Left lobe of liver (tissue), 1 donor: ENCODE data around the gene ASB10. TPM values are rescaled to one million over a fixed set of nuclear protein-coding genes. Genes with fewer than 3 reads are reported as not detected.

Source experiments
- total RNA-seq: library from RNA; stranded (reverse); gene quantifications from one replicate; pipeline ENCODE4 v1.2.1, GENCODE V29; 2021
- donor health status: DM: no; HTN: yes; CAD: no.

The ASB10 gene
- total RNA-seq, 1 donor from 2014 or later, result not detected

Other genes starting within 250 kb of the ASB10 start
- 0.28 TPM for gene KCNH2, start 208.9 kb downstream of the ASB10 start, total RNA-seq
- gene NOS3, start 196.2 kb downstream of the ASB10 start, total RNA-seq, result 8.7 TPM
- not detected for gene ATG9B, start 162.8 kb downstream of the ASB10 start, total RNA-seq
- 29.1 TPM for gene ABCB8, start 158.8 kb downstream of the ASB10 start, total RNA-seq
- 2.2 TPM for gene ASIC3, start 138.7 kb downstream of the ASB10 start, total RNA-seq
- 9.6 TPM for gene CDK5, start 129.4 kb downstream of the ASB10 start, total RNA-seq
- 83.1 TPM for gene SLC4A2, start 127.7 kb downstream of the ASB10 start, total RNA-seq
- gene FASTK, start 106.4 kb downstream of the ASB10 start, total RNA-seq, result 61.3 TPM
- 60.4 TPM for gene TMUB1, start 103.8 kb downstream of the ASB10 start, total RNA-seq
- gene AGAP3, start 100.8 kb downstream of the ASB10 start, total RNA-seq, result 54.7 TPM
- gene GBX1, start 19.6 kb downstream of the ASB10 start, total RNA-seq, result not detected
- gene H2BK1, start 23.2 kb upstream of the ASB10 start, total RNA-seq, result not detected
- 7.8 TPM for gene ABCF2, start 40.0 kb upstream of the ASB10 start, total RNA-seq
- gene CHPF2, start 45.2 kb upstream of the ASB10 start, total RNA-seq, result 16.1 TPM
- gene SMARCD3, start 61.4 kb upstream of the ASB10 start, total RNA-seq, result 2.2 TPM
- 19.0 TPM for gene NUB1, start 154.6 kb upstream of the ASB10 start, total RNA-seq
- 0.28 TPM for gene WDR86, start 222.8 kb upstream of the ASB10 start, total RNA-seq